ENCODE measurements around the gene ZSCAN22. TPM values are rescaled to one million over a fixed set of nuclear protein-coding genes. Genes with fewer than 3 reads are reported as not detected.

The ZSCAN22 gene
- total and polyA plus RNA-seq, 2 of the 13 experiments (the other 11 are each of a cell fraction or from before 2014, with no cell fraction given) = 2.5 to 3.5 TPM

GRCh38 chr19:58326914-58327726, at the start of gene ZSCAN22 (continued):
- TF ChIP-seq ZNF549 (CRISPR knock-in tag; IDR thresholded peaks at IDR 0.05) (no peak), PCBP1 (IDR thresholded peaks at IDR 0.05; ENCODE audit: borderline replicate concordance, low read depth, low read length) (0 out of 2 replicates have a peak, but pooled peaks have one; percentile 80), ZNF879 (CRISPR knock-in tag; IDR thresholded peaks at IDR 0.05) (no peak), LRRFIP1 (CRISPR knock-in tag; conservative IDR thresholded peaks at IDR 0.05) (no peak)

- Histone ChIP-seq H3K4me2 (ENCODE audit: low read depth, low read length) (no peak overlapping the region), H3K9ac (ENCODE audit: insufficient read depth, low read depth, low read length) (no peak overlapping the region), H4K20me1 (ENCODE audit: insufficient read depth, low read length) (no peaks in the 10 kb centered on the region), H3K36me3 (replicated peaks in 1 of 2; ENCODE audit: control insufficient read depth in 1 of 2, insufficient read depth in 2 of 2, low read length in 2 of 2) (peaks cover 4 to 7% of the 10 kb centered on the region in 2 experiments; a peak in 4 of 5 replicates), H3K4me3 (replicated peaks in 1 of 3; ENCODE audit: insufficient read depth in 1 of 3, low read depth in 2 of 3, low read length in 3 of 3) (no peak overlapping the region), H2AFZ (ENCODE audit: low read length) (no peak overlapping the region), H3K79me2 (ENCODE audit: insufficient read depth, low read length) (peaks cover 37% of the 10 kb centered on the region), H3K27me3 (ENCODE audit: control insufficient read depth in 1 of 2, insufficient read depth in 2 of 2, low read length in 2 of 2) (no peaks in the 10 kb centered on the region; a peak in 1 of 5 replicates), H3K4me1 (ENCODE audit: insufficient read depth, low read length) (peaks cover 37% of the 10 kb centered on the region), H3K9me3 (ENCODE audit: low read length) (peaks cover 5% of the 10 kb centered on the region), H3K27ac (ENCODE audit: extremely low read length, insufficient read depth, low read length) (no peak overlapping the region)
- intact Hi-C loops (cut with micrococcal nuclease; ENCODE audit: unreplicated experiment) (no loop called here), in situ Hi-C loops (cut with HindIII; ENCODE audit: extremely low pct_ligation_motif_present, low pct_unique_long_range_greater_than_20kb) (no loop called here)
- POLR2A ChIA-PET = no interaction called here
- CTCF ChIA-PET (ENCODE audit: low intra/inter-chr PET ratio, low total read pairs) = no interaction called here
- no peak for FAIRE-seq
- WGBS (ENCODE audit: low lambda C conversion rate) = 98% methylated on average over 7 of the region's 7 CpGs
- BruUV-seq (replicated peaks) = no TSS peak
- TF ChIP-seq ZSCAN30 (CRISPR knock-in tag; IDR thresholded peaks at IDR 0.05) = no peak
- TF ChIP-seq TAF1 (CRISPR knock-in tag; IDR thresholded peaks at IDR 0.05) = no peak
- no peak for ATAC-seq
- no peak for DNase-seq (ENCODE audit: low spot score)
These were observed 49.6 kb upstream of the ZSCAN22 start for GRCh38 chr19:58277197-58277596.
